COLO829 (cell line): ENCODE results near the gene SPRY1.

Experiments used
- DNase-seq: peaks from one replicate; pipeline ENCODE4 v3.0.0; 2012; ENCODE audit warnings: low spot score

The SPRY1 gene, protein sequence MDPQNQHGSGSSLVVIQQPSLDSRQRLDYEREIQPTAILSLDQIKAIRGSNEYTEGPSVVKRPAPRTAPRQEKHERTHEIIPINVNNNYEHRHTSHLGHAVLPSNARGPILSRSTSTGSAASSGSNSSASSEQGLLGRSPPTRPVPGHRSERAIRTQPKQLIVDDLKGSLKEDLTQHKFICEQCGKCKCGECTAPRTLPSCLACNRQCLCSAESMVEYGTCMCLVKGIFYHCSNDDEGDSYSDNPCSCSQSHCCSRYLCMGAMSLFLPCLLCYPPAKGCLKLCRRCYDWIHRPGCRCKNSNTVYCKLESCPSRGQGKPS

DNA sequence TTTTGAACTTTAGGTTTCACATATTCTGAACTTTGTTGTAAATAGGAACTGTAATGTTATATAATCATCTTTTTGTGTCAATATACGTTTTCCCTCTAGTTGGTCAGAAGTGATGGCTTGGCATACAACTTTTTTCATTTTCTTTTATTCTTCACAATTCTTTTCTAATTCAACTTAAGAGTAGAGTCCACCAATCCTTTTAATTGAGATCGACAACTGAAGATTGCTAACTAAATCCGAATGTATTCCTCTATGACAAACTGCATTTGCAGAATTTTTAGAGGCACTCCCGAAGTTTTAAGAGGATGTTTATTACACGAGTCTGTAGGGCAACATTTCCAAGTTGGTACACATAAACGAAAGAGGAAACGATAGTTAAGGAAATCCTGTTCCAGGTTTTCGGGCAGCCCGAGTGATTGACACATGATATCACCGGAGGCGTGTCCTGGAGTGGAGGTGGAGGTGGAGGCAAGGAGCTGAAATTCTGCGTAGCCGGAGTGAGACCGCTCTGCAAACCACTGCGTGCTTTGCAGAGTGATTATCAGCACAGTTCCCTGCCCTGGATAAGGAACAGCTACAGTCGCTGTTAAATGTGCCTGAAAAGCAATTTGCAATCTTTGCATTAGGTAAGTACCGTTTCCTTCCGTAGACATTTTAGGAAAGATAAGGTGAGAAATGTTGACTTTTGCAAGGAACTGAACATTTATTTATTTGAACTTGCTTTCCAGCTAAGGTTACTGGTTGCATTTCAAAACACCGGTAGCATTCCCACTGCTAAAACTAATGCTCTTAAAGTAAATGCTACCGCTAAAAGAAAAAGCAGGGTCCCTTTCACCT, at the start of gene SPRY1:
SPRY1 (plus strand) TSS at position 489 of the 837 bp plus-strand sequence. CDS start 4,797 bp downstream, outside the sequence.
- peak; percentile 81 for DNase-seq

DNA sequence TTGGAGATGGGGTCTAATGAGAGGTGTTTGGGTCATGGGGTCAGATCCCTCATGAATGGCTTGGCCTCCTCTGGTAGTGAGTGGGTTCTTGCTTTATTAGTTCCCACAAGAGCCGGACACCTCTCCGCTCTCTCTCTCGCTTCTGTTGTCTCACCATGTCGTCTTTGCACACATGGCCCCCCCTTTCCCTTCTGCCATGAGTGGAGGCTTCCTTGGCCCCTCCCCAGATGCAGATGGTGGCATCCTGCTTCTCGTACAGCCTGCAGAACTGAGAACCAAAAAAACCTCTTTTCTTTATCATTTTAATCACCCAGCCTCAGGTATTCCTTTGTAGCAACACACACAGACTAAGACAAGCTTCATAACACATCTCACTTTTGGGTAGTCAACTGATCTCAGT, 49.6 kb upstream of the SPRY1 start:
- DNase-seq: no peak

DNA sequence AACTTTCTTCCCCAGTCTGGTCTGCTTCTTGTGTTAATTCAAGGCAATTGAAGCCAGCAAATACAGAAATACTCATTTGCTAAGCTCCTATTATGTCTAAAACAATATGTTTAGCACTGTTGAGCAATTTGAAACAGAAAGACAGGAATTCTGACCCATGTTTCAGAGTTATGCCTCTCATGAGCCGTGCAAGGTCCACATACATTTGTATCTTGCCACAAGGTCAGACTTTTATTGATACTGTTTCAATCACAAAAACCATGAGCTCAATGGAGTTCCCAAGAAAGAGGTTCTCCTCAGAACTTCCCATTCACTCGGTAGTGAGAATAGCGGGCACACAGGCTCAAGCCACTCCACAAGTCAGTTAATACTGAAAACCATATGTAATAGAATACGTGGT, 47.6 kb upstream of the SPRY1 start:
- no peak for DNase-seq

DNA sequence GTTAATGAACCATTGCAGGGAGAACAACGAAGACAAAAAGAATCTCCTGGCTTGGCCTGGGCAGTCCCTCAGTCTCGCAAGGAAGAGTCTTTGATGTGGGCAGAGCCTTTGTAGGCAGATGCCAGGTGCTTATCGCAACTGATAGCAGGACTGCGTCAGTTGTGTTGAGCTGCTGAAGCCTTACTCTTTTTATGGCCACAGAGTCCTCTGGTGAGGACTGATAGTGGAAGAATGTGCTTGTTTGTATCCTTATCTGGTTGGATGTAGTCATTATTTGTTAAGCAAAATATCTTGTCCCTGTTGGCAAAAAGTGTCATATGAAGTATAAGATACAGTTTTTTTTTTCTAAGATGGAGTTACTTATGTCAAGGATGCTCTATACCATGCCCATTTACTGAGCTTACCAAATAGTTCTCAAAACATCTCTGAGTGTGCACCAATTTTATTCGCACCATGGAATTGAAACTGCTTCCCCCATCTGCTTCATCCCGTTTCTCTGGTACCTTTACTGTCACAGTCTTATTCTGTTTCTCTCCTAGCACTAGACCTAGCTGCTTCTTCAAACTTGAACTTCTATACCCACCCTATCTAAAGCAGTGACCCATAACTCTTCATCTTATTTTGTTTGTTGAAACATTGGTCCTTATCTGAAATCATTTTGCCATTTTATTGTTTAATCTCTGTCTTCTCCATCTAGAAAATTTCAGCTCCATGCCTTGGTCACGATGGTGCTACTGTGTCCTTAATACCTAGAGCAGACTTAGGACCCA, 47.0 kb upstream of the SPRY1 start:
- DNase-seq: no peak

DNA sequence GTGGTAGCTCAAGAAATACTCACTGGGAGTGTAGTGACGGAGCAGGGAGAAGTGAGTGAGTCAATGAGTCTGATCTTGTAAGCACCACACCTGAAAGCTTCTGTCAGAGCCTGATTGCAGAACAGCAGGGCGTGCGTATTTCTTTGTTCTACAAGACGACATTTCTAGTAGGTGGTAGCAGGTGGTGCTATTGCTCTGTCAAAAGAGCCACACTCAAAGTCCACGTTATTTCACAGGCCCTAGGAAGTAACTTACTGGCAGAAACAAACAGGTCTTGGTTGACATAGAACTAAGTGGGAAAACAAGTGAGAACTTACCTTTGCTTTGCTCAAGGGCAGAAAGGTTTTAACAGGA, 46.4 kb upstream of the SPRY1 start:
- DNase-seq: no peak

DNA sequence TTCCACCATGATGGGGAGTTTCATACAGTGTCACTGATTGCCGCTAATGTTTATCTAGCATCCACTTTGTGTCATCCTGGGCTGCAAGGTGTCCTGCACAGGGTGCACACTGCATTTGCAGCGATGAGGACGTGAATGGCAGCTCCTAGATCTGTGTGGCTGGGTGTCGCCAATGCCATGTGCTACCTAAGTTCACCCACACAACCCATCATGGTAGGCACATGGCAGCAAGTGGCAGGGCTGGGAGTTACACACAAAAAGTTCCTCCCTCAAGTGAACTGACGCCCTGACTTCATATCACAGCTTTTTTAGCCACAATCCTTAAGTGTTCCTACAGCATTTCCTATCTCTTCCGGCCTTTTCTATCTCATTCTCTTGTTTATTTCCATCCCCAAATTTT, 45.9 kb upstream of the SPRY1 start:
- DNase-seq: no peak

DNA sequence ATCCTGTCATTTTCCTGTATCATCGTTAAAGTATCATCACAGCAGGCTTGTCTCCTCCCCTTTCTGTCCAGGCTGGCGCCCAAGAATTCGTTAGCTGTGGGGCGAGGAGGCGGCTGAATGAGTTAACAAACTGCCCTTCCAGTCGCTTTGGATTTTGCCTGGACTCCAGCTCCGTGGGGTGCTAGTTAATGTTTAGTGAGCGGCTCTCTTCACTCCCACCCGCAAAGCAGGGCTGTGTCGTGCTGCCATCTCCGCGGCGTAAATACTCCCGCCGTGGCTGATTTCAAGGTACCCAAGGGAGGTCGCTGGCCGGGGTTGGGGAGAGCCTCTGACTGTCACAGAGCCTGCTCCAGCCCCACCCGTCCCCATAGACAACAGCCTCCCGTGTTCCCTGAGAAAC, 44.9 kb upstream of the SPRY1 start:
- no peak for DNase-seq

DNA sequence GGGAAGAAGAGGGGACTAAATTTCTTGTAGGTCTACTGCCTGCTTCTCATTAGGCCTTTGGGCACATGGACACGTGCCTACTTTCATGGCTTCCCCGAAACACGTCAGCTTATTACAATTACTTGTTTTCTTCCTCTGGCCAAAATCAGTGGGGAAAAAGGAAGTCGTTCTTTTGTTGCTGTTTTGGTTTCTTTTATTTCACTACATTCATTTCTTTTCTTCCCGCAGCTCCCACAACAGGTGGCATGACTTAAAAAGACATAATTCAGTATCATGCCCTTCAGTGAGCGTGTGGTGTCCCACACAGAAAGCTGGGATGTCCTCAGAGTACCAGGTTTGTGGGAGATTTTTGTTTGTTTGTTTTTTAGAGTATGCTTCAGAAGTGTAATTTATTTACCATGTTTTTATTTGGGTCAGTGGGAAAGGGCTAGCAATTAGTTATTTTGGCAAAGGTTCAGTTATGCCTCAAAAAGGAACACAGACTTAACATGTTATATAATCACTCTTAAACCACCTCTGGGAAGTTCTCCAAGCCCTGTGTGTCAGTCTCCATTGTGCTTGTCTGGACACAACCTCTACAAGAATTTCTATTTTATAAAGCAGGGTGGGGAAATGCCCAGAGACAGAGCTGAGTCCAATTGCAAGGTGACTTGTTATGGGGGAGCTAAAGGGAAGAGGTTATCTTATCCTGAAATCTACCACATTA, 44.2 kb upstream of the SPRY1 start:
- no peak for DNase-seq

DNA sequence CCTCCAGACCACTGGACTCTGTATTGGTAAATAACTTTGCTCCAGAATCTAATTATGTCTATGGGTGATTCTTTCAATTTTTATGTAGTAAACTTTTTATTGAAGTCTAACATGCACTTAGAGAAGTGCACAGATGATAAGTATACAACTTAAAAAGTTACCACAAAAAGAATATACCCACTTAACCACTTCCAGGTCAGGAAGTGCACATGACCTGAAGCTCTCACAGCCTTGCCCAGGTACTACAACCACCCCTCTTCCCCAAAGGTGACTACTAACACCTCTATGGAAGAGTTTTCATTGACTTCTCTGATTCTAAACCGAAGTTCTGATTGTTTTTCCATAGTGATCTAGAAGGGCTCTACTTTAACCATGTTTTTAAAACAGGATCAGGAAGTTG, 43.6 kb upstream of the SPRY1 start:
- no peak for DNase-seq

DNA sequence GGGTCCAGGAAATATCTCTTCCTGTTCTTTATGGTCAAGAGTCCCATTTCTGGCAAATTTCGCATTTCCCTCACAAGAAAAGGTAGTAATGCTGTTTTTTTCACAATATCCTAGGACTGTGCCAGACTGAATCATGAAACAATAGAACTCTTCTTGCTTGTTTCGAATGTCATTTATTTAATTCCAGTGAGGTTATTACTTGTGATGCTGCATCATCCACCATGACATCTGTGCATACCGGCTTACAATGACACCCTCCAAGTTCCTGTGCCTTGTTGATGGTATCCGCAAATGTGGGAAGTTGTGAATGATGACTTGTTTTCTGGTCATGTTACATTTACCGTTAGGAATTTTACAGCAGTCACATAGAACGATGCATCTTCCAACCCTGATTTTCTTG, 42.9 kb upstream of the SPRY1 start:
- no peak for DNase-seq

DNA sequence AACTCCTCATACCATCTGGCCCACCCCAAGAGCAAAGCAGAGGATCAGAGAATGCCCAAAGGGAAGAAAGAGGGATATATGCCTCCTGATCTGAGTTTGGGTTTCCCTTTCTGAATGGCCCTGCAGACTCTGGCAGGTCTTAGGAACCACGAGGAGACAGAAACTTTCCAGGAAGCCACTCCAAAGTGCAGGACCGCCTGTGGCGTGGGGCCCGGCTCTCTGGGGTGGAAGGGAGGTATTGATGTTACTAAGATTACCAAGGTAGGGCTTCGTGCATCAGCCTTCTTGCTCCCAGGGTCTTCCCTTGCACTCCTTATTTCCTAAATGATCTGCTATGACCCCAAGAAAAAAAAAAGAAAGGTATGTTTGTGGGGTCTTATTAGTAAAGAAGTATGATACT, 41.9 kb upstream of the SPRY1 start:
- no peak for DNase-seq

DNA sequence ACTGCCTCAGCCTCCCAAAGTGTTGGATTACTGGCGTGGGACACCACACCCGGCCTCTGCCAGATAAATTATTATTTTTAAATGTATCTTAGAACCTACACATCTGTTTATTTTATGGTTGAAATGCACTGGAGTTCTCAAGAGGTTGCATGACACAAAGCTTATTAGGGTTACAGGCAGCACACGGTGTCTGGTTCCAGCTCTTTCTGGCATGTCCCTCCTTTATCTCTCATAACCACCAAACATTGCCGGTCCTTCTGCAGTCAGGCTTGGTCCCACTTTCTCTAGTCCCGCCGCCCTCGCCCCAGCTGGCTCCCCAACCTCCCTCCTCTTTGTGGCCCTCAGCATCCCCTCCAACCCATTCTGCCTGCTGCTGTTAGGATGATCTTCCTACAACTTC, 39.7 kb upstream of the SPRY1 start:
- DNase-seq: no peak

DNA sequence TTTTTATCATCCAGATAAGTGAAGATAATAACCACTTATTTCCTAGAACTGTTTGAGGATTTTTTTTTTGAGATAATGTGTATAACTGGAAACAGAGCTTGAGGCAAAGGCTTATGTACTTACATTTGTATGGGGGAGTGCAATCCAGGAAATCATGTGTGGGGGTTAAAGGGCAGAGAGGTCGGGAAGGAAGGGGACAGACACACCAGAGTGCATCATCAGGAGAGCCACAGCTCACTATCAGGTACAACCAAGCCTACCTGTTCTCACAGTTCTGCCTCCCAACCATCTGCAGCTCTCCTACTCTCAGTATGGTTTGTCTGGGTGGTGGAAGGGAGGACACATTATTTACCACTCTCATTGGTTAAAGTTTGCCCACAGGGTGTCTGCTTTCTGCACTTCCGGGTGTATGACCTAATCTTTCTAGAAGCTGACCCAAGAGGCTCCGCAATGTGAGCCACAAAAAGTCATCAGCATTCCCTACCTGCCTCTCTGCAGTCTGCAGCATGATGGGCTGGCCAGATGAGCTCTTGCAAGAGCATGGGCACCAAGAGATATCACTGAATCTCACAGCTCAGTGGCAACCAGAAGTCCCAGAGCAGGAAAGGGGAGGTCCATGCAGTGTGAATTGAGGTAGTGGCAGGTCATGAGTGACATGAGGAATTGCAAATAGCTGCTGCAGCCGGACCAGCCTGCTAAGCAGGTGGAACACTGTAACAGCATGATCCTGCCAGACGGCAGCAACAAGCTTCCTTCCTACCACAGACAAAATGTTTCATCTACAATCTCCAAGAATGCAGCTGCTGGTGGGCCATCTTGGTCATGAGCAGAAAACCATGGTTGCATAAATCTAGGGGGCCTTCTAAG, 36.9 kb upstream of the SPRY1 start:
- no peak for DNase-seq

DNA sequence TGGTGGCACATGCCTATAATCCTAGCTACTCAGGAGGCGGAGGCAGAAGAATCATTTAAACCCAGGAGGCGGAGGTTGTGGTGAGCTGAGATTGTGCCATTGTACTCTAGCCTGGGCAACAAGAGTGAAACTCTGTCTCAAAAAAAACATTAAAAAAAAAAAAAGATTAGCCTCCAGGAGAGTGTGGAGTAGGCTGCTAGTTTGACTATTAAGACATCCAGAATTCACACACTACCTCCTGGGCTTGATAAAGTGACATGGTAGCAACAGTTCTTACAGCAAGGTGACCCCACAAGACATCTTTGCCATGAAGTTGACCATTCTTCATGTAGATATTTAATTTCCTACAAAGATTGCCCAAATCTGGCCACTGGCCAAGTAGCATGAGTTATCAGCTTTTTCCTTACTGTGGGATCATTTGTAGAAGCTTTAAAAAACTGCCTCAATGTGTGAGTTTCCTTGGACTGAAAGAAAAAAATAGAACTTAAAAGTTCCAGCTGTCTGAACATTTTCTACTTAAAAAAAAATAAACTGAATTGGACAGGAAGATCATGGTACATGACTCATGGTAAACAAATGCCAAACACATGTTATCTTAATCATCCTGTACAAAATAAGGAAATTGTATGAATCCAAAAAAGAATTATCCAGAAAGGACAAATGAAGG, 35.3 kb upstream of the SPRY1 start:
- peak; percentile 36 for DNase-seq

DNA sequence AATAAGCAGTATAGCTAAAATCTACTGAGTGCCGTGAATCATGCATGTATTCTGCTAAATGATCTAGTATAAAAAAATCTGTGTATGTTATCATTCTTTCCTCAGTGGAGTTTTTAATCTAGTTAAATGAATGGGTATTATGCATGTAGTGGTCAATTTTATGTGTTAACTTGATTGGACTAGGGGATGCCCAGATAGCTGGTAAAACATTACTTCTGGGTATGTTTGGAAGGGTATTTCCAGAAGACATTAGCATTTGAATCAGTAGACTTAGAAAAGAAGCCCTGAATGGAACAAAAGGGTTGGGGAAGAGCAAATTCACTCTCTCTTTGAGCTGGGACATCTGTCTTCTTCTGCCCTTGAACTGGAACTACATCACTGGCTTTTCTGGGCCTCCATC, 34.5 kb upstream of the SPRY1 start:
- no peak for DNase-seq

DNA sequence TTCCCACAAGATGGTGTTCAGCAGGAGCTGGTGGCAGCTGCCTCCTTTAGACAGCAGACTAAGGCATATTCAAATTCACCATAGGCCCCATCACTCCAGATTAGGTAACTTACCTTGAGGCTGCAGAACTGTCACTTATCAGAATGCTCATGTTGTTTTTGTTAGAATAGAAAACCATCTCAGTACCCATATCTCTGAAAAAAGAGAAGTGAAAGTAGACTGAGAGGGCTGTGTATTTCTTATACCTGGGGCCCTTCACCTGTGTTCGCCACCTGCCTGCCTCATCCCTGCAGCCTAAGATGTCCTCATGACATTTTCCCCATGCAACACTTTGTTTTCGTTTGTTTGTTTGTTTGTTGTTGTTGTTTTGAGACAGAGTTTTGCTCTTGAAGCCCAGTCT, 32.9 kb upstream of the SPRY1 start:
- no peak for DNase-seq

DNA sequence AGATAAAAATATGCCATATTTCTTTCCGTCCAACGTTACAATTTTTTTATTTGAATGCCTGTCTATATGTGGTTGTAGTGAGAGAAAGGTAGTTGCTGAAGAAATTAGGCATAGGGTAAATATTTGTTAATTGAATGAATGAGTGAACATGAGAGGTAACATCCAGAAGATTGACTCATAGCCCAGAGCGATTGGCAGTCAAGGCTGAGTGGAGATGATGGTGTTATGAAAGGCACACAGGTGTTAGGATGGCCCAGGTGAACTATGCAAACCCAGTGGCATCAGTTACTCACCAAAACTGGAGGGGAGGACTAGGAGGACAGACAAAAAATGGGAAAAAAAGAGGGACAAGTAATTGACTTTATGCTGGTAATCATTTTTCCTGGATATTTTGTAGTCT, 31.7 kb upstream of the SPRY1 start:
- no peak for DNase-seq

DNA sequence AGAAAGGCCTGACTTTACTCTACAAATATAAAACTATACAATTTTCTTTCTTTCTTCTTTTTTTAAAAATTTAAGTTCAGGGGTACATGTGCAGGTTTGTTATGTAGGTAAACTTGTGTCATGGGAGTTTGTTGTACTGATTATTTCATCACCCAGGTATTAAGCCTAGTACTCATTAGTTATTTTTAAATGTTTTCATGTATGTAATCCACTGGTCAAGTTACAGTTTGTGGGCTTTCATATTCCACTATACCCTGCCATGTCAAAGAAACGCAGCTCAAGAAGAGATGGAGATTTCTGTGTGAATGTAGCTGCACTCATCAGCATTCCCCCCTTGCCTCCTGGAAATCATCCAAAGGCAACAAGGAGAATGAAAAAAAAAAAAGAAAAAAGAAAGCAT, 31.2 kb upstream of the SPRY1 start:
- DNase-seq: no peak

DNA sequence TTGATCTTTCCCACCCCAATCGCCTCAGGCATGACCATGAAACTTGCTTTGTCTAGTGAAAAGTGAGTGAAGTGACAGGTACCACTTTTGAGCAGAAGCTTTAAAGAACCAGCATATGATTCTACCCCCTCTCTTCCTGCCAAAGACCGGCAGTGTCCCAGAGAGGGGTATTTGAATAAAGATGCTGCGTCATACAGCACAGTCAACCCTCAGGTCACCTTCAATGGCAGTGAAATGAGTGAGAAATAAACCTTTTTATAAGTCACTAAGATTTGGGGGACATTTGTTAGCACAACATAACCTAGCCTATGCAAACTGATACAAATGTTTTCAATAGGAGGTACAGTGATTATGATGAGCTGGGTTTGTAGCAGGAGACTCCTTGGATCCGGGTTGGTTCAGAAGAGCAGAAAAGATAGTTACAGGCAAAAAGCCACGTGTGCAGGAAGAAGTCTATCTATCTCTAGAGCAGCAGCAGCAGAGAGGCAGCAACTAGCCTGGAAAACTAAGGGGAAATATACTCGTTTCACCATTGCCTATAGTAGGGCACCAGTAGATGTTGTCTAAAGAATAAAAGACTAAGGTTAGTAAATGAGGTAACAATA, 30.3 kb upstream of the SPRY1 start:
- DNase-seq: no peak

DNA sequence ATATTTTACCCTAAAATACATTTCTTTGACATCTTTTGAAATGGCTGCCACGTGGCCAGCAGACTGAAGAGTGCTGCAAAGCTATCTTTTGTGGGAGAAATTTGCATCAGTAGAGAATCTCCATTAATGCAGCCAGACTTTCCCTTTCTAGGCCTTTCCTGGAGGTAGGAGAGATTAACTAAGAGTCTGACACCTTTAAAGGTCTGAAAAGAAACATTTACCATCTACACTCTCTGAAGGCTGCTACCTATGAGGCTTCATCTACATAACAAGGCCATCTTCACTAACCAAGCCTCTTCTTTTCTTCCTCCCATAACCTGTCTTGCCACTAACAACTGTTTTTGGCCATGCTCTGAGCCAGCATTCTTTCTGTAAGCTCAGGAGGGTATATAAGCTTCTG, 17.8 kb upstream of the SPRY1 start:
- DNase-seq: no peak
